Retina (tissue), 1 donor: Measurements from ENCODE around the gene CCDC74A.
"Not testable (repeated sequence)": the region's sequence is repeated elsewhere in the genome, so short reads cannot be mapped to it uniquely, and the experiment has no call there.

Experiments
- DNase-seq: peaks from one replicate; pipeline ENCODE4 v3.0.0-alpha.2; 2016

CCDC74A gene

GRCh38 chr2:131567891-131568290 is 40.2 kb downstream of the CCDC74A start:
- DNase-seq = no peak

- not testable (repeated sequence) for DNase-seq
These were observed 40.7 kb downstream of the CCDC74A start for GRCh38 chr2:131568401-131568800.

DNA sequence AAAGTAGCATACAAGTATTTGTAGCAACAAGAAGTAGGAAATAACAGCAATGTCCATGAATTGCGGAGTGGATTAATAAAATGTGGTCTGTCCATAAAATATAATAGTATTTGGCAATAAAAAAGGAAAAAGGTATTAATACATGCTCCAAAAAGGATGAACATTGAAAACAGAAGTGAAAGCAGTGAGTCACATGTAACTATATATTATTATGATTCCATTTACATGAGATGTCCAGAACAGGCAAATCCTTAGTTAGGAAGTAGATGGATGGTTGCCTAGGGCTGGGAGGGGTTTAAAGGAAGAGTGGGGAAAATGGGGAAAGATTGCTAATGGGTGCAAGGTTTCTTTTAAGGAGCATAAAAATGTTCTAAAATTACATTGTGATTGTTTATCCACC is 44.5 kb downstream of the CCDC74A start:
- DNase-seq = no peak

DNA sequence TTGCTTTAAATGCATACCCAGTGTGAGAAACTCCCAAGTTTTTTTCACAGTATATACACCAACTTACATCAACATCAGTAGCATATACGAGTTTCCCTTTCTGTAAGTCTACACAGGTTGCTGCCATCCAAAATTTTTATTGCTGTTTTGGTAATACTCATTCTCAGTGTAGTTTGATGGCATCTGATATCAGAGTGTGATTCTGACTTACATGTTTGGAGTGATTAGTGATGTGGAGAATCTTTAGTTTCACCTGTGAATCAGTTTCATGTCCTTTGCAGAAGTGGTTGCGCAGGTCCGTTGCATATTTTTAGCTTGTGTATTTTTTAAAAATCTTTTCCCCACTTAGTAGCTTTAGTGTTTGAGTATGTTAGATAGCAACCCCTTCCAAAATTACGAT is 50.1 kb downstream of the CCDC74A start:
- no peak for DNase-seq

GRCh38 chr2:131580187-131580586 is 52.5 kb downstream of the CCDC74A start:
- DNase-seq = no peak
